Endothelial cell (in vitro differentiated cells): ENCODE results near the gene CDRT4. TPM values are rescaled to one million over a fixed set of nuclear protein-coding genes. Genes with fewer than 3 reads are reported as not detected.
A peak's percentile ranks its signal among the peaks of the same experiment; 100 is the strongest.

Experiments used
- DNase-seq: peaks from one replicate; pipeline ENCODE4 v3.0.0; 2021; ENCODE audit warnings: low spot score
- H3K27ac Mint-ChIP-seq: one replicate; pipeline ENCODE4 v1.8.0; 2021; ENCODE audit warnings: mixed read lengths, inconsistent platforms; ENCODE audit not compliant: unreplicated experiment
- H3K27me3 Mint-ChIP-seq: one replicate; pipeline ENCODE4 v1.8.0; 2021; ENCODE audit warnings: mild to moderate bottlenecking, moderate library complexity, mixed read lengths, inconsistent platforms; ENCODE audit not compliant: unreplicated experiment
- H3K36me3 Mint-ChIP-seq: one replicate; pipeline ENCODE4 v1.8.0; 2021; ENCODE audit warnings: mild to moderate bottlenecking, low read depth, mixed read lengths, inconsistent platforms; ENCODE audit not compliant: unreplicated experiment
- H3K4me1 Mint-ChIP-seq: one replicate; pipeline ENCODE4 v1.8.0; 2021; ENCODE audit warnings: mild to moderate bottlenecking, mixed read lengths, inconsistent platforms; ENCODE audit not compliant: unreplicated experiment
- H3K4me3 Mint-ChIP-seq: one replicate; pipeline ENCODE4 v1.8.0; 2021; ENCODE audit warnings: mild to moderate bottlenecking, mixed read lengths, inconsistent platforms; ENCODE audit not compliant: unreplicated experiment
- H3K9me3 Mint-ChIP-seq: one replicate; pipeline ENCODE4 v1.8.0; 2021; ENCODE audit warnings: mixed read lengths, inconsistent platforms; ENCODE audit not compliant: unreplicated experiment
- long read RNA-seq: library from polyadenylated mRNA; unstranded; transcript quantifications from one replicate; pipeline ENCODE4 v2.0.0, GENCODE V29; 2020; ENCODE audit not compliant: unreplicated experiment
- total RNA-seq: library from RNA; stranded (reverse); fragmentation: NEBNext Ultra II Directional; extraction: Animal tissue kit (Norgen Biotek cat#: 25700); gene quantifications from one replicate; pipeline ENCODE4 v1.2.1, GENCODE V29; 2021; ENCODE audit not compliant: unreplicated experiment
- TF ChIP-seq, protein P1 (sequence below): fragments of 200-600 bp; sonication (generic); IDR thresholded peaks from one replicate; pipeline ENCODE4 v1.5.0; 2021; ENCODE audit warnings: antibody characterized with exemption; ENCODE audit not compliant: unreplicated experiment

The CDRT4 gene
- total RNA-seq: 11.7 TPM
- long read RNA-seq, partial matches to known transcripts: 0 of 1 reads
- long read RNA-seq, other reads (novel, unspliced or antisense): 1 of 1 reads

DNA sequence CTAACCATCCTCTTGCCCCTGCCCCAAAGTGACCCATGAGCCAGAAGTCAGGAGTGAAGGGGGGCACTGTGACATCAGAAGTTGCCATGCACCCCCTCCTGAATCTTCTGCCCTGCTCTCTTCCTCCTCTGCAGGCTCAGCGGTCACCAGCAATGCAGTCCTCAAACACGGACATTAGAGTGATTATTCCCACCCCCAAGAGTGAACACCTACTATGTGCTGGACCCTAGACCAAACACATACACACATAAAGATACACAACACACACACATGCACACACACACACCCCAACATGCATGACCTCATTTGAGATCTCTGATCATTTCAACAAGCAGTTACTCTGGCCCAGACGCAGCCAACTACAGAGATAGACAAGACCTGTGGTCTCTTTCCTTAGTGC is at the start of gene CDRT4:
Gene CDRT4 (minus strand): TSS at position 30 of the 400 bp plus-strand sequence. CDS start 27,383 bp downstream, outside the sequence.
- no peaks in the 10 kb centered on the region for H3K27me3 Mint-ChIP-seq
- H3K4me3 Mint-ChIP-seq: peak within 1 kb of the TSS; percentile 42
- H3K36me3 Mint-ChIP-seq: peaks cover 4% of the 10 kb centered on the region
- H3K27ac Mint-ChIP-seq: no peak within 1 kb of the TSS
- DNase-seq: no peak
- no peaks in the 10 kb centered on the region for H3K9me3 Mint-ChIP-seq
- TF ChIP-seq, protein P1, sequence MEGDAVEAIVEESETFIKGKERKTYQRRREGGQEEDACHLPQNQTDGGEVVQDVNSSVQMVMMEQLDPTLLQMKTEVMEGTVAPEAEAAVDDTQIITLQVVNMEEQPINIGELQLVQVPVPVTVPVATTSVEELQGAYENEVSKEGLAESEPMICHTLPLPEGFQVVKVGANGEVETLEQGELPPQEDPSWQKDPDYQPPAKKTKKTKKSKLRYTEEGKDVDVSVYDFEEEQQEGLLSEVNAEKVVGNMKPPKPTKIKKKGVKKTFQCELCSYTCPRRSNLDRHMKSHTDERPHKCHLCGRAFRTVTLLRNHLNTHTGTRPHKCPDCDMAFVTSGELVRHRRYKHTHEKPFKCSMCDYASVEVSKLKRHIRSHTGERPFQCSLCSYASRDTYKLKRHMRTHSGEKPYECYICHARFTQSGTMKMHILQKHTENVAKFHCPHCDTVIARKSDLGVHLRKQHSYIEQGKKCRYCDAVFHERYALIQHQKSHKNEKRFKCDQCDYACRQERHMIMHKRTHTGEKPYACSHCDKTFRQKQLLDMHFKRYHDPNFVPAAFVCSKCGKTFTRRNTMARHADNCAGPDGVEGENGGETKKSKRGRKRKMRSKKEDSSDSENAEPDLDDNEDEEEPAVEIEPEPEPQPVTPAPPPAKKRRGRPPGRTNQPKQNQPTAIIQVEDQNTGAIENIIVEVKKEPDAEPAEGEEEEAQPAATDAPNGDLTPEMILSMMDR: no peak
- H3K4me1 Mint-ChIP-seq: peaks cover 12% of the 10 kb centered on the region

DNA sequence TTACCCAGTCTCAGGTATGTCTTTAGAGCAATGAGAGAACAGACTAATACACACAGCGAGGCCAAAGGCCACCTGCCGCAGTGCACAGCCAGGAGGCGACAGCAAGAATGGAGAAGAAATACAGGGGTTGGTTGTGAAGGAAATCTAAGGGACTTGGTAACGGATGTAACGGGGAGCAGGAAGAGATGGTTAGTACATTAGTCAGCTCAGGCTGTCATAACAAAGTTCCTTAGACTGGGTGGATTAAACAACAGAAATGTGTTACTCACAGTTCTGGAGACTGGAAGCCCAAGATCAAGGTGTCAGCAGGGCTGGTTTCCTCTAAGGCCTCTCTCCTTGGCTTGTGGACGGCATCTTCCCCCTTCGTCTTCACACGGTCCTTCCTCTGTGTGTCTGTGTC is 48.7 kb upstream of the CDRT4 start:
- Mint-ChIP-seq H3K4me1 (peaks cover 3% of the 10 kb centered on the region), H3K4me3 (peak overlapping the region; percentile 28), H3K27me3 (peaks cover 6% of the 10 kb centered on the region), H3K9me3 (no peaks in the 10 kb centered on the region), H3K27ac (peak overlapping the region; percentile 3), H3K36me3 (peaks cover 40% of the 10 kb centered on the region)
- DNase-seq: no peak
- TF ChIP-seq, protein P1: no peak

DNA sequence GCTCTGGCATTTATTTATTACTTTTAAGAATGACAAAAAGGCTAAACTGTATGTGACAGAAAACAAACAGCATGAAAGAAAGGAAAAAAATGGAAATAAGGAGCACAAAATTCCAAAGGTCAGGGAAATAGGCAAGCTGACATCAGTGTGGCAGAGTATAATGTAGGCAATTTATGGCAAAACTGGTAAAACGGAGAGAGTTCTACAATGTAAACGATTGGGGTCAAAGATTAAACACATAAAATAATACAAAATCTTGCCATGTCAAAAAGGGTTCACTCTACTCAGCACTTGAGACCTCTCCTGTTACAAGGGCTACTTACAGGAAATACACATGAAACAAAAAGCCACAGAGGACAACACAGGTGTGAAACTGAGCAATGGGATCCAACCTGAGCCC is 47.0 kb upstream of the CDRT4 start:
- peaks cover 40% of the 10 kb centered on the region for H3K36me3 Mint-ChIP-seq
- TF ChIP-seq, protein P1: no peak
- peaks cover 7% of the 10 kb centered on the region for H3K4me1 Mint-ChIP-seq
- no peak overlapping the region for H3K4me3 Mint-ChIP-seq
- H3K27me3 Mint-ChIP-seq: peaks cover 6% of the 10 kb centered on the region
- DNase-seq: no peak
- no peak overlapping the region for H3K27ac Mint-ChIP-seq
- no peaks in the 10 kb centered on the region for H3K9me3 Mint-ChIP-seq

DNA sequence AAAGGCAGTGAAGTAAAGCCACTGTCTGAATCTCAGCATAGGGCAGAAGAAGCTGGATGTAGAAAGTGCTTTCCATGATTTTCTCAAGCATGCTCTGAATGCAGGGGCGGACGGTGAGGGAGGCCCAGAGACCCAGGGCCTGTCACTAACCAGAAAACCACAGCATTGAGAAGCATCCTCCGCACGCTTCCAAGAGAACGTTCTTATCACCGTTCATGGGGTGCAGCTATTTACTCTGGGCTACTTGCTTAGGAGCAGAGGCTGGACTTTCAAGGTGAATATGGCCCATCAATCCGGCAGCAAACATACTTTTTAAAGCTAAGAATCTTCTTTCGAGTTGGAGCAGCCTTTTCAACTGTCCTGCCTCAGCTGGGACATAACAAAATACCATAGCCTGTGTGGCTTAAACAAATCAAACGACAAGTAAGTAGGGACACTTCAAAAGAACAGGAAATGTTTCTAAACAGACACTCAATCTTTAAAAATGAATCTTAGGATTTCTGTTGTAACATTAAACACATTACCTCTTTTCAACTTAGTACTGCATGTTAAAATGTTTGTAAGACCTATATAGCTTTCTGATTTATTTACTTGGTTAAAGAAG is 46.5 kb upstream of the CDRT4 start:
- DNase-seq: no peak
- TF ChIP-seq, protein P1: no peak
- Mint-ChIP-seq H3K9me3 (no peaks in the 10 kb centered on the region), H3K27ac (no peak overlapping the region), H3K36me3 (peaks cover 38% of the 10 kb centered on the region), H3K27me3 (peaks cover 5% of the 10 kb centered on the region), H3K4me1 (peaks cover 7% of the 10 kb centered on the region), H3K4me3 (no peak overlapping the region)

DNA sequence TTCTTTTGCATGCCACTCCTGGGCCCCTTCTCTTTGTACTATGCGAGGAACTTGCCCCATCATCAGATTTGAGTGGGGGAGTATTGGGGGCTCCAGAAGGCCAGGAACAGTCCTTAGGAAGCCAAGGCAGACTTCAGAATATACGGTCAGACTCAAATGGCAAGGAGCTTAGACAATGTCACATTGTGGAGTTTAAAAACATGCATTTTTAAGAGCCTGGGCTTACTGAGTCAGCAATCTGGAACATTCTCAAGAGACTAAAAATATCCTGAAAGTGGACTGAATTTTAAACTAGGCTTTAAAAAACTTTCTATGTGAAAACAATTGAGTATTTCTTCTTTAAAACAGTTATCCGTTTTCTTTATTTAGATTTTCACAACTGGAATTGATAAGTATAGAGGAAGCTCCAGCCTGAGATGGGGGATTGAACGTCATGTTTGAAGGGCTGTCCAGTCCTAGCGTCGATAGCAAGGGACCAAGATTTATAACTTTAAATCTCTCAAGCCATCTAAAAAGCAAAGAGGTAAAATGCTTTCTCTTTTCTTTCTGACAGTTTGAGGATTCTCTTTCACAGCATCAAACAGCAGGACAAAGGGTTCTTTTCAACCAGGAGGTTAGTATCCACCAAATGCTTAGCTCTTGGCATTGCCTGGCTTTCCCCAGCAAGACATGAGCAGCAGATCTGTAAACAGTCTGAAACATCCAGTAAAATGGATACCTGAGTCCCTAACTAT is 45.8 kb upstream of the CDRT4 start:
- Mint-ChIP-seq H3K27ac (no peak overlapping the region), H3K4me1 (peaks cover 7% of the 10 kb centered on the region), H3K9me3 (no peaks in the 10 kb centered on the region), H3K4me3 (no peak overlapping the region), H3K27me3 (peaks cover 4% of the 10 kb centered on the region), H3K36me3 (peaks cover 38% of the 10 kb centered on the region)
- TF ChIP-seq, protein P1: no peak
- DNase-seq: no peak
